C4-2B (cell line): Measurements from ENCODE around the gene B4GALNT4.

Experiments used
- CTCF ChIP-seq: fragments of 450-650 bp; conservative IDR thresholded peaks from 2 replicates; pipeline ENCODE4 v1.5.1; 2017; ENCODE audit warnings: mild to moderate bottlenecking
- ZFX ChIP-seq: fragments of 450-650 bp; IDR thresholded peaks from 2 replicates; pipeline ENCODE4 v1.6.1; 2017

- TF ChIP-seq CTCF: no peak
- TF ChIP-seq ZFX: no peak
Measured at GRCh38 chr11:350723-351255, 18.5 kb upstream of the B4GALNT4 start.
